ENCODE results near the gene ID4. TPM values are rescaled to one million over a fixed set of nuclear protein-coding genes. Genes with fewer than 3 reads are reported as not detected.

ID4 gene
- total RNA-seq, 1 experiment from 2014 or later, result 0.10 TPM

GRCh38 chr6:19891451-19891850, 54.3 kb downstream of the ID4 start:
- DNase-seq (ENCODE audit: low read depth, low spot score), result no peak
- in situ Hi-C loops (cut with HindIII; ENCODE audit: low pct_unique_long_range_greater_than_20kb, low sequenced_read_pairs), result no loop called here
- Histone ChIP-seq H3K27ac (ENCODE audit: low read length) (no peak overlapping the region), H3K36me3 (ENCODE audit: control insufficient read depth, insufficient read depth, low read length) (no peaks in the 10 kb centered on the region), H3K4me3 (ENCODE audit: low read depth in 2 of 2, low read length in 2 of 2) (no peak overlapping the region), H3K27me3 (ENCODE audit: control insufficient read depth, insufficient read depth, low read length) (no peaks in the 10 kb centered on the region), H3K9me3 (ENCODE audit: control insufficient read depth, insufficient read depth, low read depth, low read length) (no peaks in the 10 kb centered on the region), H3K4me1 (ENCODE audit: control insufficient read depth, insufficient read depth, low read length) (peaks cover 4% of the 10 kb centered on the region; the same call in 1 of the 2 replicates)
- ChIA-PET POLR2A (no interaction called here), CTCF (no interaction called here)
- intact Hi-C loops (cut with micrococcal nuclease; ENCODE audit: unreplicated experiment), result no loop called here
- BruUV-seq (replicated peaks), result no TSS peak
- ATAC-seq, result no peak
- TF ChIP-seq POLR2AphosphoS5 (IDR thresholded peaks at IDR 0.05; ENCODE audit: low read depth, low read length) (no peak), TCF7L2 (IDR thresholded peaks at IDR 0.05; ENCODE audit: low read depth, low read length) (no peak), SIN3A (IDR thresholded peaks at IDR 0.05; ENCODE audit: borderline replicate concordance, insufficient read depth, low read depth, low read length) (no peak)
- TF ChIP-seq, protein P1, sequence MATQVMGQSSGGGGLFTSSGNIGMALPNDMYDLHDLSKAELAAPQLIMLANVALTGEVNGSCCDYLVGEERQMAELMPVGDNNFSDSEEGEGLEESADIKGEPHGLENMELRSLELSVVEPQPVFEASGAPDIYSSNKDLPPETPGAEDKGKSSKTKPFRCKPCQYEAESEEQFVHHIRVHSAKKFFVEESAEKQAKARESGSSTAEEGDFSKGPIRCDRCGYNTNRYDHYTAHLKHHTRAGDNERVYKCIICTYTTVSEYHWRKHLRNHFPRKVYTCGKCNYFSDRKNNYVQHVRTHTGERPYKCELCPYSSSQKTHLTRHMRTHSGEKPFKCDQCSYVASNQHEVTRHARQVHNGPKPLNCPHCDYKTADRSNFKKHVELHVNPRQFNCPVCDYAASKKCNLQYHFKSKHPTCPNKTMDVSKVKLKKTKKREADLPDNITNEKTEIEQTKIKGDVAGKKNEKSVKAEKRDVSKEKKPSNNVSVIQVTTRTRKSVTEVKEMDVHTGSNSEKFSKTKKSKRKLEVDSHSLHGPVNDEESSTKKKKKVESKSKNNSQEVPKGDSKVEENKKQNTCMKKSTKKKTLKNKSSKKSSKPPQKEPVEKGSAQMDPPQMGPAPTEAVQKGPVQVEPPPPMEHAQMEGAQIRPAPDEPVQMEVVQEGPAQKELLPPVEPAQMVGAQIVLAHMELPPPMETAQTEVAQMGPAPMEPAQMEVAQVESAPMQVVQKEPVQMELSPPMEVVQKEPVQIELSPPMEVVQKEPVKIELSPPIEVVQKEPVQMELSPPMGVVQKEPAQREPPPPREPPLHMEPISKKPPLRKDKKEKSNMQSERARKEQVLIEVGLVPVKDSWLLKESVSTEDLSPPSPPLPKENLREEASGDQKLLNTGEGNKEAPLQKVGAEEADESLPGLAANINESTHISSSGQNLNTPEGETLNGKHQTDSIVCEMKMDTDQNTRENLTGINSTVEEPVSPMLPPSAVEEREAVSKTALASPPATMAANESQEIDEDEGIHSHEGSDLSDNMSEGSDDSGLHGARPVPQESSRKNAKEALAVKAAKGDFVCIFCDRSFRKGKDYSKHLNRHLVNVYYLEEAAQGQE (IDR thresholded peaks at IDR 0.05; ENCODE audit: insufficient read depth in 1 of 2, low read depth in 2 of 2, low read length in 1 of 2), result no peak
- TF ChIP-seq, protein P2, sequence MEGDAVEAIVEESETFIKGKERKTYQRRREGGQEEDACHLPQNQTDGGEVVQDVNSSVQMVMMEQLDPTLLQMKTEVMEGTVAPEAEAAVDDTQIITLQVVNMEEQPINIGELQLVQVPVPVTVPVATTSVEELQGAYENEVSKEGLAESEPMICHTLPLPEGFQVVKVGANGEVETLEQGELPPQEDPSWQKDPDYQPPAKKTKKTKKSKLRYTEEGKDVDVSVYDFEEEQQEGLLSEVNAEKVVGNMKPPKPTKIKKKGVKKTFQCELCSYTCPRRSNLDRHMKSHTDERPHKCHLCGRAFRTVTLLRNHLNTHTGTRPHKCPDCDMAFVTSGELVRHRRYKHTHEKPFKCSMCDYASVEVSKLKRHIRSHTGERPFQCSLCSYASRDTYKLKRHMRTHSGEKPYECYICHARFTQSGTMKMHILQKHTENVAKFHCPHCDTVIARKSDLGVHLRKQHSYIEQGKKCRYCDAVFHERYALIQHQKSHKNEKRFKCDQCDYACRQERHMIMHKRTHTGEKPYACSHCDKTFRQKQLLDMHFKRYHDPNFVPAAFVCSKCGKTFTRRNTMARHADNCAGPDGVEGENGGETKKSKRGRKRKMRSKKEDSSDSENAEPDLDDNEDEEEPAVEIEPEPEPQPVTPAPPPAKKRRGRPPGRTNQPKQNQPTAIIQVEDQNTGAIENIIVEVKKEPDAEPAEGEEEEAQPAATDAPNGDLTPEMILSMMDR (IDR thresholded peaks at IDR 0.05), result no peak

All from Panc1 (cell line).